Adrenal gland (tissue), 12 donors: ENCODE measurements around the gene PPP1R10. TPM values are rescaled to one million over a fixed set of nuclear protein-coding genes. Genes with fewer than 3 reads are reported as not detected.
A peak's percentile ranks its signal among the peaks of the same experiment; 100 is the strongest.

Experiments used
- DNase-seq, 7 donors: peaks; one replicate each; pipeline ENCODE4 v3.0.0-alpha.2; 2019 to 2020
- H3K27ac ChIP-seq, 5 donors: fragments of 200-600 bp; sonication (generic) in 4 of 5; 1 replicate in 3 of 5; 2 replicates in 2 of 5; pipeline versions ENCODE4 v1.5.1 to v1.8.0; 2016 to 2020; ENCODE audit warnings: mild to moderate bottlenecking in 1 of 5
- H3K27me3 ChIP-seq: fragments of 200-600 bp; 2 replicates; pipeline ENCODE4 v1.8.0; 2021
- H3K36me3 ChIP-seq, 2 donors: fragments of 200-600 bp; replicated peaks in 1 of 2; 1 replicate in 1 of 2; 2 replicates in 1 of 2; pipeline versions ENCODE4 v1.5.1 to v1.8.0; 2018 to 2022
- H3K4me1 ChIP-seq, 2 donors: fragments of 200-600 bp; replicated peaks in 1 of 2; 1 replicate in 1 of 2; 2 replicates in 1 of 2; pipeline versions ENCODE4 v1.5.1 to v1.8.0; 2018 to 2021
- H3K4me3 ChIP-seq, 4 donors: fragments of 200-600 bp; sonication (generic) in 3 of 4; one replicate each; pipeline ENCODE4 v1.5.1; 2016 to 2018
- H3K9me3 ChIP-seq, 3 donors: fragments of 200-600 bp; sonication (generic) in 1 of 3; replicated peaks in 1 of 3; 1 replicate in 2 of 3; 2 replicates in 1 of 3; pipeline versions ENCODE4 v1.5.1 to v1.8.0; 2016 to 2021
- POLR2A ChIP-seq, 2 donors: fragments of 450-650 bp; IDR thresholded peaks; one replicate each; pipeline ENCODE4 v1.6.1; 2017; ENCODE audit warnings: antibody characterized with exemption in 2 of 2, mild to moderate bottlenecking in 2 of 2, moderate library complexity in 1 of 2
- WGBS, 4 donors: extraction: QIAGEN DNeasy Blood & Tissue Kit in 2 of 4; methylation state at CpG; one replicate each; pipeline versions ENCODE4 v1.1.5 to v1.1.7; 2013 to 2017; 5-methylcytosine and 5-hydroxymethylcytosine counted together
- intact Hi-C, 2 donors: fragments of 100-400 bp; cut with DNase I; formaldehyde crosslinking; loops; one replicate each; pipeline versions ENCODE4 v1.14.1 to v1.15.0; 2022 to 2023
- polyA plus RNA-seq, 3 donors: library from polyadenylated mRNA; stranded (reverse); fragments of 200-250 nt in 2 of 3; fragments of 350-450 nt in 1 of 3; fragmentation: Illumina TruSeq in 1 of 3; extraction: RNeasy Lipid Tissue Mini Kit (QIAGEN cat#74804) in 1 of 3; gene quantifications; one replicate each; pipeline ENCODE4 v1.2.3, GENCODE V29; 2013 to 2014
- total RNA-seq, 9 donors: library from RNA; depleted of rRNA in 4 of 9; stranded (reverse); fragments of >200 nt in 4 of 9; fragments of 120-200 nt in 1 of 9; fragmentation: NEBNext Ultra II Directional in 1 of 9; extraction: Animal tissue kit (Norgen Biotek cat#: 25700) in 1 of 9; gene quantifications; one replicate each; pipeline versions ENCODE4 v1.1.0 to v1.2.4, GENCODE V29; 2013 to 2023
- TF ChIP-seq, protein P1 (sequence below), 6 experiments: fragments of 450-650 bp in 4 of 6; fragments of 200-600 bp in 2 of 6; sonication (generic) in 1 of 6; IDR thresholded peaks; 1 replicate in 5 of 6; 2 replicates in 1 of 6; pipeline versions ENCODE4 v1.5.1 to v1.8.0; 2016 to 2021; ENCODE audit warnings: antibody characterized with exemption in 6 of 6, mild to moderate bottlenecking in 2 of 6, moderate library complexity in 1 of 6
- donor health status: healthy with polysubstance abuse.
- donor health status: Bipolar disorder and iron deficiency.
- donor health status: DM: yes; HTN: yes; CAD: no.
- donor health status: DM: no; HTN: no; CAD: no.
- donor health status: DM: no; HTN: no; CAD: no.
- donor health status: DM: yes; HTN: yes; CAD: no.

Gene PPP1R10
- total and polyA plus RNA-seq, 12 donors: 28.8 to 102 (median 64.7) TPM

DNA sequence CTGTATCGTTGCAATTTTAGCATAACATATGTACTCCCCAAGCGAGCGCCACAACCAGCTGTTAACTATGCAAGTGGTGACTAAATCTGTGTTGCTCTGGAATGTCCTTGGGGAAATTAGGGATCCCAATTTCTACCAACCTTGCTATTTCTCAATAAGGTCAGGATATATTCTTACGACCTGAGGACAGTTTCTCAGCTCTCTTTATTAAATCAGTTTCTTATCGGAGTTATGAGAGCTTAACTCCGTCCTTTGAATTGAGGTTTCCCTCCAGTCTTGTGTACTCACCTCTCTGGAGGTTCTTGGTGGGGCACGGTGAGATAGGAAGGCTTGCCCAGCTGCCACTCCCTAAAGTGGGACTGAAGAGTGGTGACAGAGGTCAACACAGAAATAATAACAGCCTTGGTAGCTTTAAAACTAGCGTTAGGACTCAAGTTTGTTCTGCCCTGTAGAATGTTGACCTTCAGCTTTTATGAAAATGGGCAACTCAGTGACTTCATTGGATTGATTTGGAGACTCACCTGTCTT is 1.3 kb upstream of the PPP1R10 start:
- intact Hi-C loops: no loop called here
- WGBS, 4 donors: 6 to 10% (median 8%) methylated on average over 8 of the region's 8 CpGs

DNA sequence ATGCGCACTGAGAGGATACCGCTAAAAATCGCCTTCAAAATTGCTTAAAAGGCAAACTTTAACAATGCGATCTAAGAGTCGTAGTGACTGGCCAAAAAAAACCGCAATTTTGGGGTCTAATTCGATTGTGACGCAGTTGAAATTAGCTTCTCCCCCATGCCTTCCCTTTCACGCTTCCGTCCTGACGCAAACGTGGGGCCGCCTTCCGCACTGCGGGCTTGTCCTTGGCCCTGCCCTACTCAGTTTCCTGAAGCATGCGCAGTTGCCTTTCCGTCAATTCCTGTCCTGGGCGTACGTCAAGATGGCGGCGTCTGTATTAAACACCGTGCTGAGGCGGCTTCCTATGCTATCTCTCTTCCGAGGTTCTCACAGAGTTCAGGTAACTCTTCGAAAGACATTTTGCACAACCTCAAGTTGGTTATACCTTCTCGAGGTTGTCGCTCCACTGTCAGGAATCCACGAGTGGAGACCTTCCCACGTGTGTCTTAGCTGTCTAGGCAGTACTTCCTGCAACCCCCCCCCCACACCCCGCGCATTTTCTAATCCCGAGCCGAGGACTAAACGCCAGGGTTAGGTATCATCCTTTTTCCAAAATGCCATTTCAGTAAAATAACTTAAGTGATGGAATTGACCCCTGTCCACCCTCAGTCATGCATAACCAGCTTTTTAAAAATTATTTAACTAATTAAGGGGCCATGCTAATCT is 674 bp upstream of the PPP1R10 start, which contains the start of gene MRPS18B:
MRPS18B (plus strand) TSS at position 276 of the 705 bp plus-strand sequence; CDS start at position 302, 26 bp downstream.
- H3K36me3 ChIP-seq: peaks cover 0 to 50% of the 10 kb centered on the region in 2 donors

More for the DNA sequence above, 1.3 kb upstream of the PPP1R10 start:
- H3K36me3 ChIP-seq: peaks cover 0 to 57% of the 10 kb centered on the region in 2 donors
- H3K27me3 ChIP-seq: no peaks in the 10 kb centered on the region
- H3K9me3 ChIP-seq: no peaks in the 10 kb centered on the region
- TF ChIP-seq, protein P1, sequence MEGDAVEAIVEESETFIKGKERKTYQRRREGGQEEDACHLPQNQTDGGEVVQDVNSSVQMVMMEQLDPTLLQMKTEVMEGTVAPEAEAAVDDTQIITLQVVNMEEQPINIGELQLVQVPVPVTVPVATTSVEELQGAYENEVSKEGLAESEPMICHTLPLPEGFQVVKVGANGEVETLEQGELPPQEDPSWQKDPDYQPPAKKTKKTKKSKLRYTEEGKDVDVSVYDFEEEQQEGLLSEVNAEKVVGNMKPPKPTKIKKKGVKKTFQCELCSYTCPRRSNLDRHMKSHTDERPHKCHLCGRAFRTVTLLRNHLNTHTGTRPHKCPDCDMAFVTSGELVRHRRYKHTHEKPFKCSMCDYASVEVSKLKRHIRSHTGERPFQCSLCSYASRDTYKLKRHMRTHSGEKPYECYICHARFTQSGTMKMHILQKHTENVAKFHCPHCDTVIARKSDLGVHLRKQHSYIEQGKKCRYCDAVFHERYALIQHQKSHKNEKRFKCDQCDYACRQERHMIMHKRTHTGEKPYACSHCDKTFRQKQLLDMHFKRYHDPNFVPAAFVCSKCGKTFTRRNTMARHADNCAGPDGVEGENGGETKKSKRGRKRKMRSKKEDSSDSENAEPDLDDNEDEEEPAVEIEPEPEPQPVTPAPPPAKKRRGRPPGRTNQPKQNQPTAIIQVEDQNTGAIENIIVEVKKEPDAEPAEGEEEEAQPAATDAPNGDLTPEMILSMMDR (IDR thresholded peaks at IDR 0.05): no peak
- no peak for TF ChIP-seq POLR2A (IDR thresholded peaks at IDR 0.05)
- peak overlapping the region in 3 of 4 donors; percentile 34 to 75 (median 68) for H3K4me3 ChIP-seq
- peak overlapping the region; percentile 55 to 96 (median 92) for H3K27ac ChIP-seq
- no peak for DNase-seq
- peaks cover 10 to 22% of the 10 kb centered on the region in 2 donors for H3K4me1 ChIP-seq

DNA sequence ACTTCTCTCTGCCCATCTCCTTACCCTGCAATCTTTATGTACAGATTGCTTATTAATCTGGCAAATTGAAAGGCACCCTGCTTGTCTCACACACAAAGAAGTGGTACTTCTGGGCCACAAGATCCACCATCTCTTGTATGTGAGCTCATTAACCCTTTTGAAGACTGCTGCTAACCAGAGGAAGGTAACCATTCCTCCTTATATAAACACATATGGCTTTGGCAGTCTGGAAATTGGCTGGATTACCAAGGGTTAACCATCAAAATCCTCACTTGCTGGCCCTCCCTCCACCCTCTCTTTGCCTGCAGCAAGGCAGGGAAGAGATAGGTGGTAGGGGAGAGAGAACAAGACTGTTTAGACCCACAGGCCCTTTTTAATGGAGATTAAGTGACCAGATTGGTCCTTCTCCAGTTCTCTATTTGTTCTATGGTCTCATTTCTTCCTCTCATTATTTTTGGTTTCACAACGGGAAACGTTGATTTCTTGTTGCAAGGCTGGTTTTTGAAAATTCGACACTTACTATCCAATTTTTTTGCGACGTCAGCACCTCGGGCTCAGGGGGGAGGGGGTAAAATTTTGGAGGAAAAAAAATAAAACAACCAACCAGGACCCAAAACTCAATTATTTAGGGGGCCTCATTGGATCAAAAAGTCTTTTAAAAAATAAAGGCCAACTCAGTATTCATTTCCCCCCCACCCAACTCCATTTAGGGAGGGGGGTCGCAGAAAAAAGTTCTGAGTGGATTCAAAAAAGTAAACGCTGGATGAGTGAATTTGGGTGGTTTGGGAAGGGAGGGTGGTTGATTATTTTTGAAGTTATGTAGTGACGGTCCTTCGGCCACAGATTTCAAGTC is 859 bp downstream of the PPP1R10 start:
- DNase-seq: peak in 2 of 7 donors; percentile 40 to 62
- Histone ChIP-seq H3K4me3 (peak overlapping the region; percentile 29 to 81 (median 67)), H3K4me1 (peaks cover 10 to 44% of the 10 kb centered on the region in 2 donors), H3K27ac (peak overlapping the region; percentile 89 to 96 (median 95)), H3K9me3 (no peaks in the 10 kb centered on the region), H3K27me3 (no peaks in the 10 kb centered on the region), H3K36me3 (peaks cover 0 to 35% of the 10 kb centered on the region in 2 donors)
- 0 to 1% (median 1%) methylated on average over 10 of the region's 10 CpGs for whole genome bisulfite sequencing, 4 donors
- TF ChIP-seq, protein P1 (IDR thresholded peaks at IDR 0.05): peak in 1 of 6 experiments; percentile 9
- TF ChIP-seq POLR2A (IDR thresholded peaks at IDR 0.05): peak; percentile 33 to 64
- intact Hi-C loops: no loop called here

More for the DNA sequence above, 674 bp upstream of the PPP1R10 start, which contains the start of gene MRPS18B:
- H3K9me3 ChIP-seq: no peaks in the 10 kb centered on the region
- TF ChIP-seq POLR2A (IDR thresholded peaks at IDR 0.05): peak in 1 of 2 donors; percentile 68
- TF ChIP-seq, protein P1 (IDR thresholded peaks at IDR 0.05): no peak
- peak; percentile 96 to 99 (median 99) for DNase-seq
- H3K27me3 ChIP-seq: no peaks in the 10 kb centered on the region
- H3K4me3 ChIP-seq: peak within 1 kb of the TSS; percentile 29 to 81 (median 74)
- intact Hi-C loops: no loop called here
- H3K27ac ChIP-seq: peak within 1 kb of the TSS; percentile 92 to 96 (median 95)
- peaks cover 10 to 29% of the 10 kb centered on the region in 2 donors for H3K4me1 ChIP-seq
- WGBS, 4 donors: 0 to 1% (median 0%) methylated on average over 33 to 34 of the region's 34 CpGs
